A549 treated with dexamethasone at 1 μM for 4 hours (cell line): ENCODE results near the gene CFAP57. TPM values are rescaled to one million over a fixed set of nuclear protein-coding genes. Genes with fewer than 3 reads are reported as not detected.

Experiments
- total RNA-seq: library from RNA; stranded (reverse); fragments of 200-300 nt; extraction: Qiagen RNA extraction; gene quantifications from 5 replicates; pipeline ENCODE4 v1.2.3, GENCODE V29; 2022

Gene CFAP57
- 0.25 to 0.46 TPM (median 0.35 TPM) in 5 replicates for total RNA-seq

GRCh38 chr1:43171876-43172526 lies at the start of gene CFAP57, which contains the start of gene EBNA1BP2:
CFAP57 (plus strand) TSS chr1:43172330; CDS start chr1:43172754, 424 bp downstream.
EBNA1BP2 (minus strand) TSS chr1:43172290; CDS start chr1:43172118, 172 bp downstream.

GRCh38 chr1:43269627-43270375 lies 97.7 kb downstream of the CFAP57 start, which contains the start of gene TMEM125:
TMEM125 (plus strand) TSS chr1:43269983; CDS start chr1:43272723, 2,740 bp downstream.

GRCh38 chr1:43285269-43285990 lies 113.3 kb downstream of the CFAP57 start, which contains the start of gene C1orf210:
C1orf210 (minus strand) TSS chr1:43285581; CDS start chr1:43283270, 2,311 bp downstream.

GRCh38 chr1:43300378-43301094 lies 128.4 kb downstream of the CFAP57 start, which contains the start of gene TIE1:
TIE1 (plus strand) TSS chr1:43300982; CDS start chr1:43301072, 90 bp downstream.

Other genes with a start within 250 kb of the CFAP57 start
- 101 to 117 TPM (median 109 TPM) in 5 replicates for gene SLC2A1, start 213.5 kb upstream of the CFAP57 start, total RNA-seq
- 171 to 197 TPM (median 182 TPM) in 5 replicates for gene EBNA1BP2, start within 50 bp of the CFAP57 start, total RNA-seq
- 0.14 TPM in 1 of 5 replicates, not detected in the others for gene TMEM125, start 97.7 kb downstream of the CFAP57 start, total RNA-seq
- gene C1orf210, start 113.3 kb downstream of the CFAP57 start, total RNA-seq, result not detected in 5 replicates
- 0.02 to 0.25 TPM (median 0.13 TPM) in 4 of 5 replicates, not detected in the other for gene TIE1, start 128.7 kb downstream of the CFAP57 start, total RNA-seq
- 0.15 to 0.25 TPM (median 0.16 TPM) in 3 of 5 replicates, not detected in the others for gene MPL, start 165.5 kb downstream of the CFAP57 start, total RNA-seq
- gene CDC20, start 186.7 kb downstream of the CFAP57 start, total RNA-seq, result 174 to 209 TPM (median 197 TPM) in 5 replicates
- gene ELOVL1, start 195.7 kb downstream of the CFAP57 start, total RNA-seq, result 133 to 155 TPM (median 136 TPM) in 5 replicates
- gene MED8, start 217.5 kb downstream of the CFAP57 start, total RNA-seq, result 31.6 to 34.1 TPM (median 32.3 TPM) in 5 replicates
- gene SZT2, start 217.6 kb downstream of the CFAP57 start, total RNA-seq, result 3.6 to 8.7 TPM (median 7.0 TPM) in 5 replicates